ENCODE results near the gene MFRP. TPM values are rescaled to one million over a fixed set of nuclear protein-coding genes. Genes with fewer than 3 reads are reported as not detected.
A peak's percentile ranks its signal among the peaks of the same experiment; 100 is the strongest.

Gene MFRP
- total RNA-seq, 1 experiment from 2014 or later, result not detected

GRCh38 chr11:119324189-119324588 is 22.3 kb downstream of the MFRP start:
- intact Hi-C loops (cut with micrococcal nuclease), result loop anchor here (5.0 to 10.0 kb wide), 2 partner anchors 117 to 159 kb away; partner anchors contain the start of genes CBL and NLRX1
- no TSS peak for BruUV-seq (replicated peaks)

GRCh38 chr11:119323532-119324033 is 22.9 kb downstream of the MFRP start:
- H3K36me3 ChIP-seq (ENCODE audit: low read depth, low read length), result no peaks in the 10 kb centered on the region
- no peak overlapping the region for H3K4me2 ChIP-seq (ENCODE audit: low read length)
- H3K27ac ChIP-seq (ENCODE audit: low read length), result no peak overlapping the region
- ChIA-PET POLR2A (ENCODE audit: unreplicated experiment) (interaction anchor here (1.0 kb wide), 1 partner anchor 15 kb away, joined by 3 read pairs; no protein-coding TSS in a partner anchor), CTCF (interaction anchor here (1.2 to 1.3 kb wide), 2 partner anchors 14 to 39 kb away, joined by 3 to 6 read pairs; no protein-coding TSS in a partner anchor)
- H4K20me1 ChIP-seq (ENCODE audit: low read length), result no peaks in the 10 kb centered on the region
- no peaks in the 10 kb centered on the region for H3K79me2 ChIP-seq (ENCODE audit: low read length)
- intact Hi-C loops (cut with micrococcal nuclease), result loop anchor here (1.0 to 10.0 kb wide), 3 partner anchors 11 to 159 kb away; partner anchors contain the start of genes CBL, NLRX1 and RNF26
- H3K9ac ChIP-seq (ENCODE audit: low read length), result no peak overlapping the region
- ATAC-seq (0 out of 2 replicates have a peak, but pooled peaks have one; percentile 4), DNase-seq (peak; percentile 86)
- H3K4me3 ChIP-seq (ENCODE audit: low read length), result no peak overlapping the region
- H3K4me1 ChIP-seq (ENCODE audit: insufficient read depth, low read length), result peaks cover 21% of the 10 kb centered on the region
- TF ChIP-seq EZH2phosphoT487 (IDR thresholded peaks at IDR 0.05; ENCODE audit: borderline replicate concordance, low read length) (no peak), EZH2 (IDR thresholded peaks at IDR 0.05; ENCODE audit: low read length, unreplicated experiment) (no peak), CTCF (conservative IDR thresholded peaks at IDR 0.05; ENCODE audit: low read depth, low read length) (peak; percentile 95)
- no peaks in the 10 kb centered on the region for H3K27me3 ChIP-seq (ENCODE audit: low read length)
- no peak overlapping the region for H2AFZ ChIP-seq (ENCODE audit: low read length)
- BruUV-seq (replicated peaks), result no TSS peak
- H3K9me3 ChIP-seq (ENCODE audit: low read length), result no peaks in the 10 kb centered on the region
- H3F3A ChIP-seq (ENCODE audit: low read length, unreplicated experiment), result no peaks in the 10 kb centered on the region
- H3K9me2 ChIP-seq (replicated peaks; ENCODE audit: low read length), result no peaks in the 10 kb centered on the region

More at GRCh38 chr11:119324189-119324588, 22.3 kb downstream of the MFRP start:
- Histone ChIP-seq H3K27ac (ENCODE audit: low read length) (no peak overlapping the region), H3K79me2 (ENCODE audit: low read length) (no peaks in the 10 kb centered on the region), H3K4me2 (ENCODE audit: low read length) (no peak overlapping the region), H3K36me3 (ENCODE audit: low read depth, low read length) (no peaks in the 10 kb centered on the region), H4K20me1 (ENCODE audit: low read length) (no peaks in the 10 kb centered on the region), H2AFZ (ENCODE audit: low read length) (no peak overlapping the region), H3K9me3 (ENCODE audit: low read length) (no peaks in the 10 kb centered on the region), H3K4me3 (ENCODE audit: low read length) (no peak overlapping the region), H3K9ac (ENCODE audit: low read length) (no peak overlapping the region), H3F3A (ENCODE audit: low read length, unreplicated experiment) (no peaks in the 10 kb centered on the region), H3K9me2 (replicated peaks; ENCODE audit: low read length) (no peaks in the 10 kb centered on the region), H3K4me1 (ENCODE audit: insufficient read depth, low read length) (peaks cover 15% of the 10 kb centered on the region), H3K27me3 (ENCODE audit: low read length) (no peaks in the 10 kb centered on the region)
- DNase-seq (no peak), ATAC-seq (no peak)
- CTCF ChIA-PET, result interaction anchor here (0.7 to 1.3 kb wide), 3 partner anchors 14 to 146 kb away, joined by 3 to 6 read pairs (median 3); no protein-coding TSS in a partner anchor
- POLR2A ChIA-PET (ENCODE audit: unreplicated experiment), result interaction anchor here (1.0 kb wide), 1 partner anchor 14 kb away, joined by 3 read pairs; no protein-coding TSS in a partner anchor
- TF ChIP-seq EZH2 (IDR thresholded peaks at IDR 0.05; ENCODE audit: low read length, unreplicated experiment), result no peak
- no peak for TF ChIP-seq CTCF (conservative IDR thresholded peaks at IDR 0.05; ENCODE audit: low read depth, low read length)
- no peak for TF ChIP-seq EZH2phosphoT487 (IDR thresholded peaks at IDR 0.05; ENCODE audit: borderline replicate concordance, low read length)
